ENCODE data around the gene DPYD.
A peak's percentile ranks its signal among the peaks of the same experiment; 100 is the strongest.

- TF ChIP-seq CTCF (IDR thresholded peaks at IDR 0.05) (peak in 1 of 12 donors; percentile 6), POLR2A (IDR thresholded peaks at IDR 0.05) (no peak)
Measured at GRCh38 chr1:97314685-97315084, 606.1 kb downstream of the DPYD start.
